Globus pallidus (tissue), 1 donor: ENCODE data around the gene CABP4.

ENCODE experiments used
- DNase-seq: peaks from one replicate; pipeline ENCODE4 v3.0.0-alpha.2; 2015; ENCODE audit warnings: low spot score

Gene CABP4

GRCh38 chr11:67435727-67436458 lies 19.3 kb upstream of the CABP4 start:
- DNase-seq, result no peak

GRCh38 chr11:67436459-67437081 lies 18.6 kb upstream of the CABP4 start:
- DNase-seq, result no peak

GRCh38 chr11:67437082-67437808 lies 17.9 kb upstream of the CABP4 start, which contains the start of gene PTPRCAP:
Gene PTPRCAP, minus strand, starts transcription at chr11:67437682. Its CDS starts 63 bp downstream, at chr11:67437619.
- no peak for DNase-seq

GRCh38 chr11:67437809-67438157 lies 17.4 kb upstream of the CABP4 start:
- no peak for DNase-seq

GRCh38 chr11:67438158-67438902 lies 16.8 kb upstream of the CABP4 start:
- DNase-seq, result no peak

- no peak for DNase-seq
These were observed 15.6 kb upstream of the CABP4 start for GRCh38 chr11:67439321-67440228.

GRCh38 chr11:67440229-67441097 lies 14.7 kb upstream of the CABP4 start:
- DNase-seq, result no peak

GRCh38 chr11:67441098-67441563 lies 14.0 kb upstream of the CABP4 start:
- no peak for DNase-seq

GRCh38 chr11:67441731-67442351 lies 13.3 kb upstream of the CABP4 start:
- DNase-seq, result no peak

GRCh38 chr11:67442504-67443404 lies 12.4 kb upstream of the CABP4 start:
- DNase-seq, result no peak

- DNase-seq, result no peak
These were observed 9.6 kb upstream of the CABP4 start for GRCh38 chr11:67445515-67445914.

GRCh38 chr11:67448220-67448609 lies 6.9 kb upstream of the CABP4 start:
- no peak for DNase-seq

- no peak for DNase-seq
These were observed 5.9 kb upstream of the CABP4 start for GRCh38 chr11:67449116-67449844.

GRCh38 chr11:67450796-67451657 lies 4.1 kb upstream of the CABP4 start:
- no peak for DNase-seq

GRCh38 chr11:67451658-67451976 lies 3.5 kb upstream of the CABP4 start:
- DNase-seq, result no peak

- DNase-seq, result no peak
These were observed 2.8 kb upstream of the CABP4 start, which contains the start of gene GPR152 for GRCh38 chr11:67452141-67452952. Gene GPR152, minus strand, starts transcription at chr11:67452729. Its CDS starts 5 bp downstream, at chr11:67452724.
